Endometrium (tissue), 2 donors: ENCODE results near the gene OR10AD1.
"Not testable (repeated sequence)": the region's sequence is repeated elsewhere in the genome, so short reads cannot be mapped to it uniquely, and the experiment has no call there.

ENCODE experiments used
- FAIRE-seq: peaks from 2 replicates; lab custom pipeline; 2012; peaks lifted over from hg19 to GRCh38; lab: Jason Lieb, UNC
- donor health status: control.
- donor health status: control.

Gene OR10AD1, protein sequence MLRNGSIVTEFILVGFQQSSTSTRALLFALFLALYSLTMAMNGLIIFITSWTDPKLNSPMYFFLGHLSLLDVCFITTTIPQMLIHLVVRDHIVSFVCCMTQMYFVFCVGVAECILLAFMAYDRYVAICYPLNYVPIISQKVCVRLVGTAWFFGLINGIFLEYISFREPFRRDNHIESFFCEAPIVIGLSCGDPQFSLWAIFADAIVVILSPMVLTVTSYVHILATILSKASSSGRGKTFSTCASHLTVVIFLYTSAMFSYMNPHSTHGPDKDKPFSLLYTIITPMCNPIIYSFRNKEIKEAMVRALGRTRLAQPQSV

DNA sequence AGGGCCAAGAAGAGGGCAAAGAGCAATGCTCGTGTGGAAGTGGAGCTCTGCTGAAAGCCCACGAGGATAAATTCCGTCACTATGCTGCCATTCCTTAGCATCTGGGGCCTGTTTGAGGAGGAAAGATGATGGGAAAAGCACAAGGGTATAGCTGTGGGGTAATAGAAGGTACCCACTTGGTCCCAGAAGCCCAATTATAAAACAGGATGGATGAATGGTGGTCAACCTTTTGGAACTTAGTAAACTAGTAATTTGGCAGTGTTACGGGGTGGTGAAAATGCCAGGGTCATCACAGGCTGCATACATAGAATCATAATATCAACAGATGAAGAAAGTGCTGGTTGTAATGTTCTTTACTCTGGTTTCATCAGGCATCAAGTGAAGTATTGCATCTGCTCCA is at the start of gene OR10AD1:
OR10AD1 (minus strand) TSS at position 101 of the 400 bp plus-strand sequence; CDS start at position 101, 0 bp downstream.
- no peak for FAIRE-seq

DNA sequence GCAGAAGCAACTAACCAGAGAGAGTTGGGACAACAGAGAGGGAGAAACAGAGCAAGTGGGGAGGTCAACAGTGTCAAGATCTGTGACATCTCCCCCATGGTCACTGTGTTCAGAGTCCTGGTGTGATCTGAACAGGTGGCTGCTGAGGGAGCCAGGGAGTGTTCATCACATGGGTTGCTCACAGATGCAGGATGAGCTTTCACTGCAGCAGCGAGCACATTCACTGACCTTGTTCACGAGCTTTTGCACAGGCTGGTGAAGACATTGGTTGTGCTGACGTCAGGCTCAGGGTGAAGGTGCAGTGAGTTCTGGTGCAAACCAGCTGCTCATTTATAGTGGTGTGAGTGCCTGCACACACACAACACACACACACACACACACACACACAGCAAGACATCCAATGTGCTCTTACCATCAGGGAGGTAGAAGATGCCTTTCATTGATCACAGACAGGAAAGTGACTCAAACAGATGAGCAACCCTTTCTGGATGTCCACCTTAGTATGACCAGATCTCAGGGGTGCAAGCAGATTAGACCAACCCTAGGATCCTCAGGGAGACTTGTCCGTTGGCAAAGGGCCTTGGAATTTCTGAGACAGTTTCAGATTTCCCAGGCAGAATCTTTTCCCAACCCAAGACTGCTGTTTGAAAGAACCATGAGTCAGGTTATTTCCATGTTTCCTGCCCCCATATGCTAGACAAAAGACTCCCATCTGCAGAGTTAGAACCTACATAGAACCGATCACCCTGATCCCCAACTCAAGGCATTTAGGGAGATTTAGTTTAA is 44.3 kb upstream of the OR10AD1 start:
- no peak for FAIRE-seq

DNA sequence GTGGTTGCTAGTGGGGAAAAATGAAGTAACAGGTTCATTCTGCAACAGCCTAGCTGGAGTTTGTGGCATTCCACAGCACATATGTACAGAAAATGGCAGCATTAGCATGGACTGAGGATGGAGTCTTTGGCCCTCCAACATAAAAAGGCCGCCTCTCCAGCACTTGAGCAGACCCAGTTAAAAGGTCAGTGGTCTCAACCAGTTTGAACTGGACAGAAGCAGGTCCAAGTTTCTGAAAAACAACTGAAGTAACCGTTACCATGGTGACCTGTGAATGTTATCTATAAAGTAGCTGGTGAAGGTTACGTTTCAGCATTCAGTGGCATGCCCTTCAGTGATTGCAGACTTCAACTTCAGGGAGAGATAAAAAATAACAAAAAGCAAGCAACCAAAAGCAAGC is 34.1 kb upstream of the OR10AD1 start:
- FAIRE-seq, result no peak

DNA sequence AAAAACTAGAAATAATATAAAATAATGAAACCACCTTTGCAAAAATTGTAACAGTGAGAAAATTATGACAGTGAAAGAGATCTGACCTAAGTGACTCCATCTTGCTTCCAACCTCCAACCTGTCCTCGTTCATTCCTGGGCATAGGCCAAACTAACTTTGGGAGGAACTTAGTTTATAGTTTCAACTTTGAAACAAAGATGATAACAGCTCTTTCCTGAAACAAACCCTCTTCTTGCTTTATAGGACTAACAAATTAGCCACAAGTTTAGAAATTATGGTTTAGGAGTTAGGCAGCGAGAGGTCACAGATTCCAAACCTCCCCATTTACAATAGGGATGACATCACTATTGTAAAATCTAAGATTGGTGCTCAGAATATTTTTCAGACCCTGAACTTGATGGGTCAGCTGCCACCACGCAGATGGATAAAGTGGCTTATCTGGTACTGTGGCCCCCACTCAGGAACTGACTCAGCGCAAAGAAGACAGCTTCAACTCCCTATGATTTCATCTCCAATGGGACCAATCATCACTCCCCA is 32.8 kb upstream of the OR10AD1 start:
- FAIRE-seq, result no peak

DNA sequence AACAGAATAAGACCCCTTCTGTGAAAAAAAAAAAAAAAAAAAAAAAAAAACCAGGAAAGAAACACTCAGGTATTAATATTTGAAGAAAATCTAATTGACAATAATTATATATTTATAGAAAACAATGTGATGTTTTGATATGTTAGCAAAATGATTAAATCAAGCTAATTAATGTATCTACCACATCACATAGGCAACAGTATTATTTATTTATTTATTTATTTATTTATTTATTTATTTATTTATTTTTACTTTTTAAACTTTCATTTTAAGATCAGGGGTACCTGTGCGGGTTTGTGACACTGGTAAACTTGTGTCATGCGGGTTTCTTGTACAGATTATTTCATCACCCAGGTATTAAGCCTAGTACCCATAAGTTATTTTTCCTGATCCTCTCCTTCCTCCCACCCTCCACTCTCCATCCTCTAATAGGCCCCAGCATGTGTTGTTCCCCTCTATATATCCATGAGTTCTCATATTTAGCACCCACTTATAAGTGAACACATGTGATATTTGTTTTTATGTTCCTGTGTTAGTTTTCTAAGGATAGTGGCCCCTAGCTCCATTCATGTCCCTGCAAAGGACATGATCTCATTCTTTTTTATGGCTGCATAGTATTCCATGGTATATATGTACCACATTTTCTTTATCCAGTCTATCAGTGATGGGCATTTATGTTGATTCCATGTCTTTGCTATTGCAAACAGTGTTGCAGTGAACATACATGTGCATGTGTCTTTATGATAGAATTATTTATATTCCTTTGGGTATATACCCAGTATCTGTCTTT is 28.3 kb upstream of the OR10AD1 start:
- FAIRE-seq, result not testable (repeated sequence)

DNA sequence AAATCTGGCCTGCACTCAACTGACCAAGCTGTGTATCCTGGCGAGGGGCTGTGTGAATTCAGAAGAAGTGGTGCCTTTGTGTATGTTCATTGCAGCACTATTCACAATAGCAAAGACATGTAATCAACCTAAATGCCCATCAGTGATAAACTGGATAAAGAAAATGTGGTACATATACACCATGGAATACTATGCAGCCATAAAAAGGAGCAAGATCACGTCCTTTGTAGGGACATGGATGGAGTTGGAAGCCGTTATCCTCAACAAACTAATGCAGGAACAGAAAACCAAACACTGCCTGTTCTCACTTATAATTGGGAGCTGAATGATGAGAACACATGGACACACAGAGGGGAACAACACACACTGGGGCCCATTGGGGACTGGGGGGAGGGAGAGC is 21.4 kb upstream of the OR10AD1 start:
- FAIRE-seq, result not testable (repeated sequence)

DNA sequence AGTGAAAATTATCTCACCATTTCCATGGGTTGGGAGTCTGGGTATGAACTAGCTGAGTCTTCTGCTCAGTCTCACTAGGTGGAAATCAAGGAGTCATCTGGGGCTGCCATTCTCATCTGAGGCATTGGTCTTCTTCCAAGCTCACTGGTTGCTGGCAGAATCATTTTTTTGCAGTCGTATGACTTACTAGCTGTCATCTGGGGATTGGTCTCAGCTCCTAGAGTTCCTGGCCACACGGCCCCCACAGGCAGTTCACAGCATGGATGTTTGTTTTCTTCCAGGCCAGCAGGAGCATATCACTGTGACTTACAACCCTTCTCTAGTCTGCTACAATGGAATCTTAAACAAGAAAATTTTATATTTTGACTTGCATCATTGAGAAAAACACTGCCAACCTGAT is 18.6 kb upstream of the OR10AD1 start:
- FAIRE-seq, result no peak

DNA sequence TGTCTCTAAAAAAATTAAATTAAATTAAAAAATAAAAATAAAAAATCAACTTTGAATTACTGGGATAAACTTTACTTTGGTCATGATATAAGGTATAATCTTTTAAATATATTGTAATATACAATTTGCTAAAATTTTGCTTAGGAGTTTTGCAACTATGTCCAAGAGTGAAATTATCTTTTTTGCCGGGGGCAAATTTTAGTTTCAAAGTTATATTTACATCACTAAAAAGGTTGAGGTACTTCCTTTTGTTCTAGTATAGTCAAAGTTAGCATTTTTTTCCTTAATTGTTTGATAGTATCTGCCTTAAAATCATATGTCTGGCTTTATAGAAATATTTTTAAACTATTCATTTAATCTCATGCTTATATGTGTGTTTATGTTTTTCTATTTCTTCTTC is 17.6 kb upstream of the OR10AD1 start:
- FAIRE-seq, result no peak

DNA sequence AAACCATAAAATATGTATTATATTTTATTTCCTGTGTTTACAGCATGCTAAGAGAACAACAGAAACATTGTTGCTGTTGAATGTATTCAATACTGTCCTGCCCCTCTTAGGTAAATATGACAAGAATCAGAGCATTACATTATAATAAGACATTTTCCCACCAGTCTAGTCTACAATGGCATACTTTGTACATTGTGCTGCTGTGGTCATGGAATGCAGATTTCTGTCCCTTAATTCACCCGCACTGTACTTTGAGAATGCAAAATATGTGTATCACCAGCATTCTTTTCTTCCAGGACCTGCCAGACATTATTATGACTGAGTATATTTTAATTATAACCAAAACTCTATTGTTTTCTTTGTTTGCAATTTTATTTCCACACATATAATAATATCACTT is 16.5 kb upstream of the OR10AD1 start:
- no peak for FAIRE-seq

DNA sequence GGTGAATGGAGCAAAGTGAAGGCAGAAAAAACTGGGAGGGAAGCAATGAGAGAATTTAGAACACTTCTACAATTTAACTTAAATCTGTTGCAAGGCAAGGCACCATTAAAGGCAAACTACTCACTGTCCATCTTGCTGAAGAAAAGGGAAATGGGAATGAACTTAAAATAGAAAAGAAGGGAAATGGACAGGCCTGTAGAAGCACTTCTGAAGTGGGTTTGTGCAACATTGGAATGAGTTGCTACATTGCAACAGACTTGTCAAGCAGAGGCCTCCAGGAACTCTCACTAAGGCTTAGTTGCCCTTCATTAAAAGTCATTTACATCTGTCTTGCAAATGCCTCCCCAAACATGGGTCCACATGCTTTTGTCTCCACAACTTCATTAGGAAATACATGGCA is 13.7 kb upstream of the OR10AD1 start:
- FAIRE-seq, result no peak

DNA sequence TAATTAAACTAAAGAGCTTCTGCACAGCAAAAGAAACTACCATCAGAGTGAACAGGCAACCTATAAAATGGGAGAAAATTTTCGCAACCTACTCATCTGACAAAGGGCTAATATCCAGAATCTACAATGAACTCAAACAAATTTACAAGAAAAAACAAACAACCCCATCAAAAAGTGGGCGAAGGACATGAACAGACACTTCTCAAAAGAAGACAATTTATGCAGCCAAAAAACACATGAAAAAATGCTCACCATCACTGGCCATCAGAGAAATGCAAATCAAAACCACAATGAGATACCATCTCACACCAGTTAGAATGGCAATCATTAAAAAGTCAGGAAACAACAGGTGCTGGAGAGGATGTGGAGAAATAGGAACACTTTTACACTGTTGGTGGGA is 6.4 kb upstream of the OR10AD1 start:
- FAIRE-seq, result not testable (repeated sequence)

DNA sequence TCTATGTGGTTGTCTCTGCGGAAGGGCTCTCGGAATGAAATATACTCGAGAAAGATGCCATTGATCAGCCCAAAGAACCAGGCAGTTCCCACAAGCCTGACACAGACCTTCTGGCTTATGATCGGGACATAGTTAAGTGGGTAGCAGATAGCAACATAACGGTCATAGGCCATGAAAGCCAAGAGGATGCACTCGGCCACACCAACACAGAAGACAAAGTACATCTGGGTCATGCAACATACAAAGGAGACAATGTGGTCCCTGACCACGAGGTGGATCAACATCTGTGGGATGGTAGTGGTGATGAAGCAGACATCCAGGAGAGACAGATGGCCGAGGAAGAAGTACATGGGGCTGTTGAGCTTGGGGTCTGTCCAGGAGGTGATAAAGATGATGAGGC is 326 bp downstream of the OR10AD1 start:
- FAIRE-seq, result no peak

DNA sequence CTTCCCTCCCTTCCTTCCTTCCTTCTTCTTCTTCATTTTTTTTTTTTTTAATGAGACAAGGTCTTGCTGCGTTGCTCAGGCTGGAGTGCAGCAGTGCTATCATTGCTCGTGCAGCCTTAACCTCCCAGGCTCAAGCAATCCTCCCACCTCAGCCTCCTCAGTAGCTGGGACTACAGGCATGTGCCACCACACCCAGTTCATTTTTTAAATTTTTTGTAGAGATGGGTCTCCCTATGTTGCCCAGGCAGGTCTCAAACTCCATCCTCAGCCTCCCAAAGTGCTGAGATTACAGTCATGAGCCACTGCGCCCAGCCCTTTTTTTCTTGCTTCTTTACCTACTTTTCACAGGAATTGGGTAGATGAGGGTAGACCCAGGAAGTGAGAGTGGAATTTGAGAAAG is 1.6 kb downstream of the OR10AD1 start:
- no peak for FAIRE-seq

DNA sequence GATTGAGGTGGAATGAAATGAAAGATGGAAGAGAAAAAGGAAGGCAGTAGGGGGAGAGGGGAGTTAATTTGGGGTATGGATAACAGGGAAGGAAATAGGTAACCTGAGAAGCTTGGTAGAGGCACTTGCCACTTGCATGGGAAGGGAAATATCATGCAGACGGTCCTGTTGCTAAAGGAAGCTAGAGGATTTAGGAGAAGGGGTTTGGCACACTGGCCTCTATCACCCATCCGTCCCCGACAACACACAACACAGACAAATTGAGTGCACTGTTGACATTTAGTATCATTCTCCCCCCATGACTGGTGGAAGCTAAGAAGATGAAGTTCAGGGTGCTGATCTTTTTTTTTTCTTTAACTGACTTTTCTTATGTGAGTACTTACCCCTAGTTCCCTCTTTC is 2.0 kb downstream of the OR10AD1 start:
- no peak for FAIRE-seq

DNA sequence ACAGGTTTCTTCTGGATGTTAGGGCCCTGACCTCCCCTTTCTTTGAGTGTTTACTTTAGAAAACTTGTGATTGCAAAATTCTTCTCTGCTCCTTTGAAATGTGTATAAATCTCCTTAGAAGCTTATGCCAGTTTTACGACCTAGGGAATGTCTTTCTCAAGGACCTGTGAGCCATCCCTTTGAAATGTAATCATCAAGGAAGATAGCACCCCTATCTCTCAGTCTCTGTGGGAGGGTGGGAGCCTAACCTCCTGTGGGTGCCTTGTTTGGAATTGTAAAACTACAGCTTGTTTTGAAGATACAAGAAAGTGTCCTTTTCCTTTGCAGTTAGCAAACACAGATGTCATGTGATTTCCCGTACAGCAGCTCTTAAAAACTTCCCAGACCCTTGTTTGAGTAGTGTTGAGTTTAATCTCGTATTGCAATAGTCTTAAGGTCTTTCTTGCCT is 3.3 kb downstream of the OR10AD1 start:
- peak; percentile 78 for FAIRE-seq

DNA sequence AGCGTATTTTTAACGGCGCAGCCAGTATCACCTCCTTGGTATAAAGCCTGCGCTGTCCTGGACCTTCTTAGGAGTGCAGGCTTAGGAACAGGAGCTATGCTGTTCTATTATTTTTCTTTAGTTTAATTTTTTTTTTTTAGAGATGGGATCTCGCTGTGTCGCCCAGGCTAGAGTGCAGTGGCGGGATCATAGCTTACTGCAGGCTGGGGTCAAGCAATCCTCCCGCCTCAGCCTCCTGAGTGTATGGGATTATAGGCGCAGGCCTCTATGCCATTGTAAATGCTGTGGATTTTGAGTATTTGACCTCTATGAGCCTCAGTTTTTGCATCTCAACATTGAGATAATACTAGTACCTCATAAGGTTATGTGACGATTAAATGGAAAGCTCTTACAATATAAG is 4.1 kb downstream of the OR10AD1 start:
- FAIRE-seq, result no peak

DNA sequence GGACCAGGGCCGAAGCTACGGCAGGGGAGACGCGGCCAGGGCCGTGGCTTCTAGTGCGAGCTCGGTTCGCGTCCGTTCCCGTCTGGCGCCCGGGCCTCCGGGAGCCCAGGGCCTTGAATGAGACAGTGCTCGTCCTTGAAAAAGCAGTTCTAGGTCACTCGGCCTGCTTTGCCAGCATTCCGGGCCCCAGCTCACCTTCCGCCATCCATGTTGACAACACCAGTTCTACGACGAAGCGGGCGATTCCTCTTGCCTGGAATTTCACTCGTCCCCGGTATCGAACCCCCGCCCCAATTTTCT is 4.5 kb downstream of the OR10AD1 start:
- no peak for FAIRE-seq

DNA sequence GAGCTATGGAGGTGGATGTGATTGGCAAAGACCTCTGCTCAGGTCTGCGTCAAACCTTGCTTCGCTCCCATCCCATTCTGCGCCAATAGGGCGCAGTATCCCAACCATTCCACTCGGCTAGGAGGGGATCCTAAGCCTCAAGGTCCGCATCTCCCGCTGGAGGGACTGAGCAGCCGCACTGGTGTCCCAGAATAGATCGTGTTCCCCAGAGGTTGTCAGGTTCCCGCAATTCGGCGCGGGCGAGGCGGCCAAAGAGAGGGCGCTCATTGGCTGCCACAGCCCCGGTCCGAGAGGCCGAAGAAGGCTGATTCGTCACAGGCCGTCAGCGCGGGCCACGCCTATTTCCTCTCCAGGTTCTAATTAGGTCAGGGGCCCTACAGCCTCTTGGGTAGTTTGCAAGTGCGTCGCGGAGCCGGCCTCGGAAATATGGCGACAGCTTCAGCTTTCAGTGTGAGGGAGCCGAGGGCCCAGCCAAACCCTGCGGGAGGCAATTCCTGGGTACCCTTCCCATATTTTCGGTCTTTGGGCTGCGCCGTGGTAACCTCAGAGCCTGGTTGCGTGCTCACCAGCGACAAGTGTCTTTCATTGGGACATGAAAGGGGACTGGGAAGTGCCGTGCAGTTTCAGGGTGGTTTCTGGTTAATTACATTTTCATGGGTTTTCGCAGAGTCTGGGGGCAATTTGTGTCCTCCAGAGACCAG is 5.0 kb downstream of the OR10AD1 start:
- FAIRE-seq, result no peak

DNA sequence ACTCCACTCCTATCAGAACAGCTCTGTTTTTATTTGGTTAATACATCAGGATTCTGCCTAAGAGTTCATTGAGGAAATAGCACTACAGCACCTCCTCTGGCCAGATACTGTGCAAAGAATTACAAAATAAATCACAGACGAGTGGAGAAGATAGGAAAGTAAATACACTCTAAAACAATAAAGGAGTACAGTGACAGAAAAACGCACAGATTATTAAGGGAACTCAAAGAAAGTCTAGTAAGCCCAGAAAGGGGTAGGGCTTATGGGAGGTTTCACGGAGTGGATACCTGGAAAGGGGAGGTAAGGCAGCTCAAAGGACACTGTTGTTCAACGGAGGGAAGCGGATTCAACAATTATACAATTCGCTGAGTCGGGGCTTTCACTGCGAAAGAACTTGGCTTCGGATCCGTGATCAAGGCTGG is 5.5 kb downstream of the OR10AD1 start:
- no peak for FAIRE-seq

DNA sequence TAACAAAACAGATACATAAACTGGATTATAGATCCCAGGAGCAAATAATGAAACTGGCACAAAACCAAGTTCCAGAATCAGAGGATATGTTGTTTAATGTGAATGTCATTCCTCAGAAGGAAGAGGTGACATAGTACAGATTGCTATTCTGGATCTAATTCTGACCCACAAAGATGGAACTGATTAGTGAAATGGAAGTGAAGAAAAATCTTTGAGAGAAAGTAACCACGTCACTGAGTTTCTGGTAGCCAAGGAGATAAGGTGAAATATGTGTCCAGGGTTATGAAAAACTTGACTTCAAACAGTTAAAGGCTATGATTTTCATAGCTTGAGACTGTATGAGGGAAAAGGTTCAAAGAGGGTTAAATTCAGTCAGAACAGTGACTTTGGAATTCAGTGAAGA is 8.3 kb downstream of the OR10AD1 start:
- FAIRE-seq, result no peak

DNA sequence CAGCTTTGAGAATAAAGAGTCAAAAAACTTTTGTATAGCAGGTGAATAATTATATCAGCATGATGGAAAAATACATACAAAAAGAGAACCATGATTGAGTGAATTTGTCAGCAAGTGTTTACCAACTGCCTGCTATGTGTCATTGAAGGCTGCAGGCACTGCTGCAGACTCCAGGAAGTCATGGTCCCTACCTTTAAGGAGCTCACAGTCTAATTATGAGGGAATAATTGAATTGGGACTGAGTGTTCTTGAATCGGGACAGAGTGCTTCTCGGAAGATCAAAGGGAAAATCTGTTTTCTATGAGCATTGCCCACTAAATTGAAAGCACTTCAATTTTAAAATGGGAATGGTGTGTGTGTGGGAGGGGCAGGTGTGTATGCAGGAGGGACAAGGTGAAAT is 9.5 kb downstream of the OR10AD1 start:
- no peak for FAIRE-seq

DNA sequence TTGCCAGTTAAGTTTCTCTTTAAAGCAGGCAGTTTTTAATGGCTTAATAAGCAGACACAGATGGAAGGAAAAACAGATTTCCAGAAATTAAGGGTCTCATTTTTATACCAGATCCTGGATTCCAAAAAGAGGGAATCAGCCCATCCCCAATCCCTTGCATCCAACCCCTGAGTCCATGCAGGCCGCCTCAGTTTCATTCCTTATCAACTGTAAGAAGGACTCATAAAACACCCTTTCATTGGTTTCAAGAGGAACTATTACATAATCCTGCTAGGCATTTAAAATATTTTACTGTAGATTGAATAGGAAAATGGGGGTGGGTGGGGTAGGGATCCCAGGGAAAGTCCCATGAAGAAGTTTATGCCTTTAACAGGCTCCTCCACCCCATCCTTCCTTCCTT is 10.2 kb downstream of the OR10AD1 start:
- FAIRE-seq, result no peak
